ENCODE measurements around the gene ZBTB7C. TPM values are rescaled to one million over a fixed set of nuclear protein-coding genes. Genes with fewer than 3 reads are reported as not detected.

ZBTB7C gene
- total RNA-seq, 4 donors from 2014 or later = 5.0 to 14.1 (median 13.3) TPM

GRCh38 chr18:48111587-48111986 lies 297.6 kb downstream of the ZBTB7C start:
- ATAC-seq (ENCODE audit: low FRiP score) (no peak), DNase-seq (ENCODE audit: low spot score) (no peak)
- TF ChIP-seq CTCF (IDR thresholded peaks at IDR 0.05) = no peak

- no peak for TF ChIP-seq CTCF (IDR thresholded peaks at IDR 0.05)
- DNase-seq (ENCODE audit: low spot score) (no peak), ATAC-seq (ENCODE audit: low FRiP score) (no peak)
These were observed 298.4 kb downstream of the ZBTB7C start for GRCh38 chr18:48110797-48111196.

GRCh38 chr18:48109961-48110493 lies 299.2 kb downstream of the ZBTB7C start:
- no peak for TF ChIP-seq CTCF (IDR thresholded peaks at IDR 0.05)
- ATAC-seq (ENCODE audit: low FRiP score) (no peak), DNase-seq (ENCODE audit: low spot score) (no peak)

GRCh38 chr18:48108136-48108535 lies 301.0 kb downstream of the ZBTB7C start:
- no peak for TF ChIP-seq CTCF (IDR thresholded peaks at IDR 0.05)
- no peak for DNase-seq (ENCODE audit: low spot score)
- no peak for ATAC-seq (ENCODE audit: low FRiP score)

- DNase-seq (ENCODE audit: low spot score) (no peak), ATAC-seq (ENCODE audit: low FRiP score) (peak; percentile 50)
- no peak for TF ChIP-seq CTCF (IDR thresholded peaks at IDR 0.05)
These were observed 302.0 kb downstream of the ZBTB7C start for GRCh38 chr18:48106976-48107781.

GRCh38 chr18:48106498-48106897 lies 302.7 kb downstream of the ZBTB7C start:
- TF ChIP-seq CTCF (IDR thresholded peaks at IDR 0.05) = no peak
- no peak for ATAC-seq (ENCODE audit: low FRiP score)
- no peak for DNase-seq (ENCODE audit: low spot score)

- ATAC-seq (ENCODE audit: low FRiP score) = no peak
- no peak for TF ChIP-seq CTCF (IDR thresholded peaks at IDR 0.05)
These were observed 303.9 kb downstream of the ZBTB7C start for GRCh38 chr18:48105317-48105716.

More at GRCh38 chr18:48105317-48105716, 303.9 kb downstream of the ZBTB7C start:
- no peak for DNase-seq (ENCODE audit: low spot score)
